HG02852 (cell line): Measurements from ENCODE around the gene PON1.

Experiments used
- ATAC-seq: cut with Tn5 transposase; IDR thresholded peaks from one replicate; pipeline ENCODE4 v1.9.1; 2021; ENCODE audit warnings: mild to moderate bottlenecking, moderate library complexity; ENCODE audit not compliant: unreplicated experiment

Gene PON1

GRCh38 chr7:95261895-95262415 lies 62.4 kb downstream of the PON1 start:
- no peak for ATAC-seq

GRCh38 chr7:95255691-95256090 lies 68.6 kb downstream of the PON1 start:
- no peak for ATAC-seq

GRCh38 chr7:95253986-95254385 lies 70.3 kb downstream of the PON1 start:
- no peak for ATAC-seq

GRCh38 chr7:95251966-95252365 lies 72.4 kb downstream of the PON1 start:
- ATAC-seq = no peak

- ATAC-seq = no peak
These were observed 73.8 kb downstream of the PON1 start for GRCh38 chr7:95250571-95250970.
